Activated T-cell treated with anti-CD3 and anti-CD28 coated beads, Interleukin-2, amount 50 U/mL, for 72 hours (primary cell): ENCODE measurements around the gene COMMD3. TPM values are rescaled to one million over a fixed set of nuclear protein-coding genes. Genes with fewer than 3 reads are reported as not detected.

Experiments used
- ATAC-seq, 2 donors: fragments of 150-1000 bp; cut with Tn5 transposase; replicated peaks in 1 of 2; 2 replicates each; pipeline ENCODE4 v1.10.0; 2021; ENCODE audit warnings: moderate library complexity in 2 of 2, mild to moderate bottlenecking in 1 of 2
- DNase-seq, 2 donors: peaks; one replicate each; pipeline ENCODE4 v3.0.0; 2021 to 2022; ENCODE audit warnings: mixed read lengths in 1 of 2
- H3K27ac Mint-ChIP-seq: one replicate; pipeline ENCODE4 v1.8.0; 2022; ENCODE audit warnings: mild to moderate bottlenecking, moderate library complexity, mixed read lengths
- H3K27me3 Mint-ChIP-seq: one replicate; pipeline ENCODE4 v1.8.0; 2022; ENCODE audit warnings: low read depth, mixed read lengths
- H3K36me3 Mint-ChIP-seq, 2 donors: one replicate each; pipeline ENCODE4 v1.8.0; 2022; ENCODE audit warnings: mixed read lengths in 2 of 2, mild to moderate bottlenecking in 1 of 2; ENCODE audit not compliant: insufficient read depth in 2 of 2
- H3K4me1 Mint-ChIP-seq: one replicate; pipeline ENCODE4 v1.8.0; 2022; ENCODE audit warnings: low read depth, mixed read lengths
- H3K4me3 Mint-ChIP-seq, 2 donors: one replicate each; pipeline ENCODE4 v1.8.0; 2022; ENCODE audit warnings: mild to moderate bottlenecking in 2 of 2, mixed read lengths in 2 of 2, moderate library complexity in 2 of 2
- H3K9me3 Mint-ChIP-seq, 2 donors: one replicate each; pipeline ENCODE4 v1.8.0; 2022; ENCODE audit warnings: mixed read lengths in 2 of 2
- total RNA-seq, 2 donors: library from RNA; stranded (reverse); gene quantifications; one replicate each; pipeline ENCODE4 v1.2.3, GENCODE V29; 2022

The COMMD3 gene
- total RNA-seq, 2 donors from 2014 or later, result 95.0 to 104 TPM

DNA sequence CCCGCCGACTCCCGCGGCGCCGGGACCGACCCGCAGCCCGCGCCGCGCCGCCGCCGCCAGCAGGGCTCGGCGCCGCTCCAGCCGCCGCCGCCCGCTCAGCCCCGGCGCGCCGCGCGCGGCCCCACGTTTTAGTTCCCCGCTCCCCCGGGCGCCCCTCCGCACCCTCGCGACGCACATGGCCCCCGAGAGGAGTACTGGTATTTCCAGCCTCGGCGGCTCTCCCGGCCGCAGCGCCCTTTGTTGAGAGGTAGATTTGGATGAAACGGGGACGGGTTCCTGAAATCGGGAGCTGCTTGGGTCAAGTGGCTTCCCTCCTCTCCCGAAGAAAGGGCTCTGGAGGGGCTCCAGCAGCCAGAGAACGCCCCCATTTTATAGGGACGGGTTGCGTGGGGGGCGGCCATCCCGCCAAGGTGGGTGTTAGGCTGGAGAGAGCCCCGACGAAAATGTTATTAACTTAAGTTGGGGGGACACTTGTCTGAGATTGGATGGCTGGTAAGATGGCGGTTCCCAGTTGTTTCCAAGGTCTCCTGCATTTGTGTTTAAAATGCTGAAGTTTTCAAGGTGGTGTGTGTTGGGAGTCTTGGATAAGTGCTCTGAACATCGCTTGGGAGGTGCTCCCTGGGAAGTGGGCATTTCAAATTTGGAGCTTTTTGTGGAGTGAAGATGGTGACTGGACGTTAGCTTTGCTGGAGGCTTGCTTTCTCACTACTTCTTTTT is 5.9 kb downstream of the COMMD3 start:
- peaks cover 14 to 17% of the 10 kb centered on the region in 2 donors for H3K36me3 Mint-ChIP-seq
- peak overlapping the region; percentile 89 to 94 for H3K4me3 Mint-ChIP-seq
- no peak for ATAC-seq
- peak in 1 of 2 donors; percentile 28 for DNase-seq
- H3K4me1 Mint-ChIP-seq, result peaks cover 75% of the 10 kb centered on the region
- H3K27me3 Mint-ChIP-seq, result peaks cover 41% of the 10 kb centered on the region
- no peaks in the 10 kb centered on the region for H3K9me3 Mint-ChIP-seq
- H3K27ac Mint-ChIP-seq, result peak overlapping the region; percentile 79

DNA sequence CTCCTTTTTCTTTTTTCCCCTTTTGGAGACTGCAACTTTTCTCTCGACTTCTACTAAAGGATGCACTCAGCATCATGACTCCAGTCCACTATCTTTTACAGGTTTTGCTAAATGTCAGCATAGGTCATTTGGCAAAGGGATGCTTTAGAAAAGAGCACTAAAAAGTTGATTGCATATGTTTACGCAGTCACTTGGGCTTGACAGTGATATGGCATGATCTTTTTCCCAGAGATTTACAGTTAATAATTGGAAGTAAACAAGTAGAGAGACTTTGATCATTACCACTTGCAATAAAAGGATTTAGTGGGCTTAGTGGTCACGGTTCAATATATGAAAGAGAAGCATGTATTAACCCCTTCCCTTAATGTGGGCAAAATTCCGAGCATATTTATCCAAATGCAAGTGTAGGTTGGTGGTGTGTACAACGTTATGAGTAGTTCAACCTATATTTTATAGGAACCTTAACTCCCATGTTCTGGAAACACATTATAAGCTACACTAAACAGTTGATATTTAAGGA is 6.5 kb downstream of the COMMD3 start:
- Mint-ChIP-seq H3K4me1 (peaks cover 69% of the 10 kb centered on the region), H3K4me3 (peak overlapping the region; percentile 89 to 94), H3K27me3 (peaks cover 41% of the 10 kb centered on the region), H3K36me3 (peaks cover 14 to 20% of the 10 kb centered on the region in 2 donors), H3K27ac (peak overlapping the region; percentile 79), H3K9me3 (no peaks in the 10 kb centered on the region)
- ATAC-seq (no peak), DNase-seq (no peak)

DNA sequence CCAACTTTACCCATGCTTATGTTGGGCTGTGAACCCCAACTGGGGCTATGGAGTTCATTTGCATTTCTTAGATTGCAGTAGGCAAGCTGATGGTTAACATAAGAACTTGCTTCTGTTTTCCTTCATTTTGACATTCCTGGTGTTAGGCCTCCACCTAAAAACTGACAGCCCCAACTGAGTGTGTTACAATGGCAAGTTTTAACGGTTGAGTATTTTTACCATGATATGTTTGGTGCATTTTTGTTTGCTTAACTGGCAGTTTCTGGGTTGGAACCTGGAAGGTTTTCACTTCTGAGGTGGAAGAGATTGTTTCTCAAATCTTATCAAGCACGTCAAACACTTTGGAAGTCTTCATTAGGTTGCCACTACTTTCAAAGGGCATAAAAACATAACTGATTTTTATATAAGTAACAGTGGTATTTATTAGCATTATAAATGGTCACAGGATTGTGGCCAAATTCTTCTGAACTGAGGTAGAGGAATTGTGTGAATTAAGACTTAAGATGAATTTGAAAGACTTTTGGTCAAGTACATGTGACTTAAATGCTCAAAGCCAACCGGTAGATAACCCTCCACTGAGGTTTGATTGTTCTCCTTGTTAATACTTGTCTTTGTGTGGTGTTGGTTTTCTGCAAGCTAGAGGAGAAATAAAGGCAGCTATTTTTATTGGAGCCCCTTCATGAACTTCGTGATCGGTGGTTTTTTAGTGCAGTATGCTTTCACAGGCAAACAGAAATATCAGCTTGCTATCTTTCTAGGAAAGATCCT is 7.5 kb downstream of the COMMD3 start:
- no peak for ATAC-seq
- H3K9me3 Mint-ChIP-seq, result no peaks in the 10 kb centered on the region
- H3K36me3 Mint-ChIP-seq, result peaks cover 14 to 22% of the 10 kb centered on the region in 2 donors
- H3K27me3 Mint-ChIP-seq, result peaks cover 41% of the 10 kb centered on the region
- peaks cover 59% of the 10 kb centered on the region for H3K4me1 Mint-ChIP-seq
- H3K4me3 Mint-ChIP-seq, result peak overlapping the region; percentile 89 to 94
- no peak for DNase-seq
- H3K27ac Mint-ChIP-seq, result peak overlapping the region; percentile 79

DNA sequence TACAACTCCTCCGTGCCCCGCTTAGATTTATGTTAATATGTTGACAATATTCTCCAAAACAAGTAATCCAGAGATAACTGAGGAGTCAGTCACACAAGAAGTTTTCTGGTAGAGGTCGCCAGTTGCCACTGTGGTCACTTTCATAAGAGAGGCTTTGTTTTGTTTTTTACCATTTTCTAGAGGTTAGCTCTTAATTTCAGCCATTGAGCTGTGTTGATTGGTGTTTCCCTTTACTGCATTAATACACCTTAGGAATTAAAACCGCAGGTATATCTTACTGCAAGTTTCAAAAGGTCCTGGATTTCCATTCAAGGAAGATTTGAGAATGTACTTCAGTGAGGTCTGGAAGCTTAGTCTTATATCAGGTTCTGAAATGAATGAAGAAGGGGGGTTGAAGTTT is 8.2 kb downstream of the COMMD3 start:
- Mint-ChIP-seq H3K4me3 (peak overlapping the region; percentile 89 to 94), H3K36me3 (peaks cover 15 to 26% of the 10 kb centered on the region in 2 donors), H3K4me1 (peaks cover 52% of the 10 kb centered on the region), H3K27ac (peak overlapping the region; percentile 72), H3K27me3 (peaks cover 35% of the 10 kb centered on the region), H3K9me3 (no peaks in the 10 kb centered on the region)
- DNase-seq (no peak), ATAC-seq (no peak)

GRCh38 chr10:22324893-22325271 is 8.7 kb downstream of the COMMD3 start:
- Mint-ChIP-seq H3K4me3 (peak overlapping the region; percentile 89 to 94), H3K27me3 (peaks cover 33% of the 10 kb centered on the region), H3K27ac (peak overlapping the region; percentile 72), H3K9me3 (no peaks in the 10 kb centered on the region), H3K36me3 (peaks cover 19 to 30% of the 10 kb centered on the region in 2 donors), H3K4me1 (peaks cover 47% of the 10 kb centered on the region)
- DNase-seq (no peak), ATAC-seq (no peak)

DNA sequence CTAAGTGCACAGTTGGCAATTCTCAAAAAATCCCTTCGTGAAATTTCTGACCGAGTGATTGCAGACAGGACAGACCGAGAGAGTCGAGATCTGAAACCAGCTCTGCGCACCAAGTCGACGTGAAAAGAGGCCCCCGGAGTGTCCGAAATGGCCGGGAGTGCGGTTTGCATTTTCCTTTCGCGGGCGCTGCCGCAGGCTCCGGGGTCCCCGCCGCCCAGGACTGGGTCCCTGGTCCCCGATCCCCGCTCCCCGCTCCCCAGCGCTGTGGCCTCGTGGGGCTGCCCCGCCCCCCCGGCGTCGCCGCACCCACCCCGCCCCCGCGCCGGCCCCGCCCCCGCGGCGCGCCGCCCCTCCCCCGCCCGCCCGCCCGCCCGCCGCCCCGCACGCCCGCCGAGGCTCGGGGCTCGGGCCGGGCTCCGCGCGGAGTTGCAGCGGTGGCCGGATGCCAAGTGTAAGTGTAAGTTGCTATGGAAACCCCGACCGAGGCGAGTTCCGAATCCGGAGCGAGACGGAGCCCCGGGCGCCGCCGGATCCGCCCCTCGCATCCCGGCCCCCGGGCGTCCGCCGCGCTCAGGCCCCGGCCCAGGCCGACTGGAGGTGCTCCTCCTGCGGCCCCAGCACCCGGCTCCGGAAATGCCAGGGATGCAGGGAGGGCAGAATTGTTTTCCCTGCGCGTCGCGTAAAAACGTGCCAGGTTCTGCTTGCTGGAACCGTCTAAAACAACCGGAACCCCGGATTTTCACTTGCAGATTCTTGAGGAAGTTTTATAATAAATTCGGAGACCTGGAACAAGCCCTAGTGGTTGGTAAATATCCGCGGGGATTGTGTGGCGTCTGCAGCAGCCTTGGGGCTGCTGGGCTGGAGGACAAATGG is 9.3 kb downstream of the COMMD3 start:
- H3K36me3 Mint-ChIP-seq, result peaks cover 16 to 29% of the 10 kb centered on the region in 2 donors
- peaks cover 30% of the 10 kb centered on the region for H3K27me3 Mint-ChIP-seq
- ATAC-seq (peak; percentile 55 to 62), DNase-seq (peak; percentile 80 to 82)
- peaks cover 42% of the 10 kb centered on the region for H3K4me1 Mint-ChIP-seq
- no peaks in the 10 kb centered on the region for H3K9me3 Mint-ChIP-seq
- peak overlapping the region; percentile 89 to 94 for H3K4me3 Mint-ChIP-seq
- peak overlapping the region; percentile 72 for H3K27ac Mint-ChIP-seq

DNA sequence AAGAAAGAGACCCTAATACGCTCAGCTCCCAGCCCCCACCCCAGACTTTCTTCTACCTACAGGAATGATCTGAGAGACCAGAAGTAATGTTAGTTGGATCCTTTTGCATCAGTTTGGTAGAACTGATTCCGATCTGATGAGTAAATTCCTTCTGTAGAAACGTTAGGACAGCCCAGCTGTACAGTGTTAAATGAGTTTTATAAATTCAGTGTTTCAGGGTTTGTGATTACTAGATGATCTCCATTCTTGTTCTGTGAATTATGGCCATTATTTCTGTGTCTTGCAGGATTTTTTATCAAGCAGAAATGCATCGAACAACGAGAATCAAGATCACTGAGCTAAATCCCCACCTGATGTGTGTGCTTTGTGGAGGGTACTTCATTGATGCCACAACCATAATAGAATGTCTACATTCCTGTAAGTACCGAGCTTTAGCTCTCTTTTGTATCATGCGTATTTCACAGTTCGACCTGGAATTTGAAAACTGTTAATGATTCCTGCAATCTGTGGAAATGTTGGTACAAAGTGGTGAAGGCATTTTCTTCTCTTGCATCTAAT is 10.0 kb downstream of the COMMD3 start:
- H3K9me3 Mint-ChIP-seq, result no peaks in the 10 kb centered on the region
- peak overlapping the region; percentile 54 for H3K27ac Mint-ChIP-seq
- peaks cover 42% of the 10 kb centered on the region for H3K4me1 Mint-ChIP-seq
- DNase-seq, result no peak
- ATAC-seq, result no peak
- peak overlapping the region; percentile 76 to 83 for H3K4me3 Mint-ChIP-seq
- H3K27me3 Mint-ChIP-seq, result peaks cover 30% of the 10 kb centered on the region
- H3K36me3 Mint-ChIP-seq, result peaks cover 16 to 29% of the 10 kb centered on the region in 2 donors

DNA sequence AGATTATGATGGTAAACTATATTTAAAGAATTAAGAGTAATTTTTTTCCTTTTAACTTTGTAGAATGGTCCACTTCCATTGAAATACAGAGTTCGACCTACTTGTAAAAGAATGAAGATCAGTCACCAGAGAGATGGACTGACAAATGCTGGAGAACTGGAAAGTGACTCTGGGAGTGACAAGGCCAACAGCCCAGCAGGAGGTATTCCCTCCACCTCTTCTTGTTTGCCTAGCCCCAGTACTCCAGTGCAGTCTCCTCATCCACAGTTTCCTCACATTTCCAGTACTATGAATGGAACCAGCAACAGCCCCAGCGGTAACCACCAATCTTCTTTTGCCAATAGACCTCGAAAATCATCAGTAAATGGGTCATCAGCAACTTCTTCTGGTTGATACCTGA is 13.0 kb downstream of the COMMD3 start:
- no peak overlapping the region for H3K4me3 Mint-ChIP-seq
- H3K27me3 Mint-ChIP-seq, result peaks cover 25% of the 10 kb centered on the region
- DNase-seq (no peak), ATAC-seq (no peak)
- H3K27ac Mint-ChIP-seq, result no peak overlapping the region
- no peaks in the 10 kb centered on the region for H3K9me3 Mint-ChIP-seq
- H3K4me1 Mint-ChIP-seq, result peaks cover 38% of the 10 kb centered on the region
- H3K36me3 Mint-ChIP-seq, result peaks cover 17 to 32% of the 10 kb centered on the region in 2 donors

- ATAC-seq (no peak), DNase-seq (no peak)
- H3K27me3 Mint-ChIP-seq, result peaks cover 22% of the 10 kb centered on the region
- peaks cover 10 to 24% of the 10 kb centered on the region in 2 donors for H3K36me3 Mint-ChIP-seq
- H3K4me3 Mint-ChIP-seq, result peak overlapping the region in 1 of 2 donors; percentile 95
- no peaks in the 10 kb centered on the region for H3K9me3 Mint-ChIP-seq
- peaks cover 32% of the 10 kb centered on the region for H3K4me1 Mint-ChIP-seq
- peak overlapping the region; percentile 86 for H3K27ac Mint-ChIP-seq
Observed at GRCh38 chr10:22332116-22332692, 16.0 kb downstream of the COMMD3 start.

- Mint-ChIP-seq H3K27ac (peak overlapping the region; percentile 86), H3K9me3 (no peaks in the 10 kb centered on the region), H3K4me3 (peak overlapping the region; percentile 60 to 95), H3K36me3 (peaks cover 10 to 18% of the 10 kb centered on the region in 2 donors), H3K4me1 (peaks cover 39% of the 10 kb centered on the region), H3K27me3 (peaks cover 34% of the 10 kb centered on the region)
- ATAC-seq (no peak), DNase-seq (no peak)
Observed at GRCh38 chr10:22333167-22333974, 17.2 kb downstream of the COMMD3 start.

- ATAC-seq (no peak), DNase-seq (no peak)
- Mint-ChIP-seq H3K27me3 (peaks cover 39% of the 10 kb centered on the region), H3K27ac (peak overlapping the region; percentile 86), H3K36me3 (peaks cover 10 to 18% of the 10 kb centered on the region in 2 donors), H3K4me1 (peaks cover 45% of the 10 kb centered on the region), H3K4me3 (peak overlapping the region; percentile 60 to 95), H3K9me3 (no peaks in the 10 kb centered on the region)
Observed at GRCh38 chr10:22333975-22334282, 17.7 kb downstream of the COMMD3 start.
